Measurements from ENCODE around the gene DCDC2. TPM values are rescaled to one million over a fixed set of nuclear protein-coding genes. Genes with fewer than 3 reads are reported as not detected.

Gene DCDC2
- polyA plus RNA-seq, 1 experiment = not detected

- Histone ChIP-seq H3K4me3 (ENCODE audit: low read depth, low read length) (no peak overlapping the region), H3K36me3 (ENCODE audit: control insufficient read depth, insufficient read depth, low read length) (no peaks in the 10 kb centered on the region), H3K27me3 (ENCODE audit: control insufficient read depth, insufficient read depth, low read length) (no peaks in the 10 kb centered on the region)
- POLR2A ChIA-PET = no interaction called here
- CTCF ChIA-PET = no interaction called here
- no peak for DNase-seq (ENCODE audit: low read depth)
- TF ChIP-seq, protein P1, sequence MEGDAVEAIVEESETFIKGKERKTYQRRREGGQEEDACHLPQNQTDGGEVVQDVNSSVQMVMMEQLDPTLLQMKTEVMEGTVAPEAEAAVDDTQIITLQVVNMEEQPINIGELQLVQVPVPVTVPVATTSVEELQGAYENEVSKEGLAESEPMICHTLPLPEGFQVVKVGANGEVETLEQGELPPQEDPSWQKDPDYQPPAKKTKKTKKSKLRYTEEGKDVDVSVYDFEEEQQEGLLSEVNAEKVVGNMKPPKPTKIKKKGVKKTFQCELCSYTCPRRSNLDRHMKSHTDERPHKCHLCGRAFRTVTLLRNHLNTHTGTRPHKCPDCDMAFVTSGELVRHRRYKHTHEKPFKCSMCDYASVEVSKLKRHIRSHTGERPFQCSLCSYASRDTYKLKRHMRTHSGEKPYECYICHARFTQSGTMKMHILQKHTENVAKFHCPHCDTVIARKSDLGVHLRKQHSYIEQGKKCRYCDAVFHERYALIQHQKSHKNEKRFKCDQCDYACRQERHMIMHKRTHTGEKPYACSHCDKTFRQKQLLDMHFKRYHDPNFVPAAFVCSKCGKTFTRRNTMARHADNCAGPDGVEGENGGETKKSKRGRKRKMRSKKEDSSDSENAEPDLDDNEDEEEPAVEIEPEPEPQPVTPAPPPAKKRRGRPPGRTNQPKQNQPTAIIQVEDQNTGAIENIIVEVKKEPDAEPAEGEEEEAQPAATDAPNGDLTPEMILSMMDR (IDR thresholded peaks at IDR 0.05; ENCODE audit: insufficient read depth, low read depth, low read length) = no peak
These were observed 160.0 kb downstream of the DCDC2 start for GRCh38 chr6:24197892-24198291.

GRCh38 chr6:24195836-24196597 is 161.8 kb downstream of the DCDC2 start:
- TF ChIP-seq, protein P1 (IDR thresholded peaks at IDR 0.05; ENCODE audit: insufficient read depth, low read depth, low read length) = no peak
- Histone ChIP-seq H3K27me3 (ENCODE audit: control insufficient read depth, insufficient read depth, low read length) (no peaks in the 10 kb centered on the region), H3K36me3 (ENCODE audit: control insufficient read depth, insufficient read depth, low read length) (no peaks in the 10 kb centered on the region), H3K4me3 (ENCODE audit: low read depth, low read length) (no peak overlapping the region)
- ChIA-PET CTCF (interaction anchor here (2.0 kb wide), 1 partner anchor 9 kb away, joined by 4 read pairs; no protein-coding TSS in a partner anchor), POLR2A (no interaction called here)
- no peak for DNase-seq (ENCODE audit: low read depth)

- POLR2A ChIA-PET = no interaction called here
- no peak for DNase-seq (ENCODE audit: low read depth)
- CTCF ChIA-PET = interaction anchor here (2.0 kb wide), 1 partner anchor 10 kb away, joined by 4 read pairs; no protein-coding TSS in a partner anchor
These were observed 162.7 kb downstream of the DCDC2 start for GRCh38 chr6:24194978-24195700.

DNA sequence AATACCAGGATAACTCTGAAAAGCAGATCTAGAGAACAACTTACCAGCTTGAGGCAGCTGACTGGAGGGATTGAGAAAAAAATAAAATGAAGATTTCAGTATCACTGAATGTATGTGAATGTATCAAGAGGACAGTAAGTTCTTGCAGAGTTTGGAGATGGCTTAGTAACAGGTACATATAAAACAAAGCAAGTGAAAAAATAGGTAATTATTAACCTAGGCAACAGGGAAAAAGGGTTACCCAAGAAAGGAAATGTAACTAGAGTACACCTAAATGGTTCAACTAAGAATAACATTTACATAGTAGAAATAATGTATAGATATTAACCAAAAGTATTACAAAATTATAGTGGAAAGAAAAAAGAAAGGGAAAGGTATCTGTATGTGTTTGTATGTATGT is 164.5 kb downstream of the DCDC2 start:
- POLR2A ChIA-PET = no interaction called here
- Histone ChIP-seq H3K27me3 (ENCODE audit: control insufficient read depth, insufficient read depth, low read length) (no peaks in the 10 kb centered on the region), H3K4me3 (ENCODE audit: low read depth, low read length) (no peak overlapping the region), H3K36me3 (ENCODE audit: control insufficient read depth, insufficient read depth, low read length) (no peaks in the 10 kb centered on the region)
- DNase-seq (ENCODE audit: low read depth) = no peak
- TF ChIP-seq, protein P1 (IDR thresholded peaks at IDR 0.05; ENCODE audit: insufficient read depth, low read depth, low read length) = no peak
- CTCF ChIA-PET = interaction anchor here (0.6 to 0.7 kb wide), 2 partner anchors 99 to 139 kb away, joined by 3 read pairs; no protein-coding TSS in a partner anchor

More at GRCh38 chr6:24194978-24195700, 162.7 kb downstream of the DCDC2 start:
- no peaks in the 10 kb centered on the region for H3K27me3 ChIP-seq (ENCODE audit: control insufficient read depth, insufficient read depth, low read length)
- H3K4me3 ChIP-seq (ENCODE audit: low read depth, low read length) = no peak overlapping the region
- TF ChIP-seq, protein P1 (IDR thresholded peaks at IDR 0.05; ENCODE audit: insufficient read depth, low read depth, low read length) = no peak
- H3K36me3 ChIP-seq (ENCODE audit: control insufficient read depth, insufficient read depth, low read length) = no peaks in the 10 kb centered on the region

DNA sequence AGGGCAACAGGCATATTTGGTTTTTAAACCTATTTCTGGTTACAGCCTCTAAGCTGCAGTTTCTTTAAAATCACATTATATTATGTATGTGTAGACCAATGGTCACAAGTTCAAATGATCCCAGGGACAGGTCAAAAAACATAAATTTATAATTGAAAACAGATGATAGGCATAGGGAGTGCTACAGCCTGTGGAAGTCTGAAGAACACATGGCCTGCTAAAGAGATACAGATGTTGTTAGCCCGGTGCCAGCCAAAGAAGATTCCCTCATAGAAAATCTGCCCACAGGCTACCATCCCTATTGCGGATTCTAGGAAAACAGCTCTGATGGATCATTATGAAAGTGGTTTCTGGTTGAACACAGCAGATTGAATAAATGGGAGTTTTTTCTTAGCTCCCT is 166.5 kb downstream of the DCDC2 start:
- no peaks in the 10 kb centered on the region for H3K27me3 ChIP-seq (ENCODE audit: control insufficient read depth, insufficient read depth, low read length)
- TF ChIP-seq, protein P1 (IDR thresholded peaks at IDR 0.05; ENCODE audit: insufficient read depth, low read depth, low read length) = no peak
- CTCF ChIA-PET = no interaction called here
- no peak overlapping the region for H3K4me3 ChIP-seq (ENCODE audit: low read depth, low read length)
- POLR2A ChIA-PET = no interaction called here
- no peaks in the 10 kb centered on the region for H3K36me3 ChIP-seq (ENCODE audit: control insufficient read depth, insufficient read depth, low read length)
- DNase-seq (ENCODE audit: low read depth) = no peak

Data from BJ (cell line).